Gastrocnemius medialis (tissue), 4 donors: ENCODE measurements around the gene SETBP1.

Experiments
- CTCF ChIP-seq, 5 experiments: fragments of 450-650 bp in 3 of 5; fragments of 200-600 bp in 2 of 5; sonication (generic) in 2 of 5; IDR thresholded peaks in 4 of 5; conservative IDR thresholded peaks in 1 of 5; 1 replicate in 4 of 5; 2 replicates in 1 of 5; pipeline ENCODE4 v1.5.1; 2016 to 2019; ENCODE audit warnings: antibody characterized with exemption in 5 of 5, mild to moderate bottlenecking in 3 of 5, moderate library complexity in 3 of 5
- POLR2A ChIP-seq, 2 donors: fragments of 450-650 bp; IDR thresholded peaks; one replicate each; pipeline ENCODE4 v1.6.1; 2017; ENCODE audit warnings: antibody characterized with exemption in 2 of 2, mild to moderate bottlenecking in 2 of 2, moderate library complexity in 2 of 2

DNA sequence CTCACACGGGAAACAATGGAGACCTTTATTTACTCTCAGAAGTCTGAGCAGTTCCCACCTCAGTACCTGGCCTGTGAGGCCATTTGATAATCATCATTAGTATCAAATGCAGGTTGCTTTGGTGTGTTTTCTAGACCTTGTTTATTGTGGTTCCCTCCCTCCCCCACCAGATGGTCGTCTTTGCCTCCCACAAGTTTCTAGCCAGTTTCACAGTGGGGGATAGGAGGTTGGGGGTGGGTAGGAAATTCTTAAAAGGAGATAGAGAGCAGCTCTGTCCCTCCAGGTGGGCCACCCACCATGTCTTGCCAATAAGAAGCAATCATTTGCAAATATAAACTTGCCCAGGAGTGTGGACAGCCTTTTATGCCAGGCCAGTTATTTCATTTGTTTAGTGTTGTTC, 31.3 kb downstream of the SETBP1 start:
- TF ChIP-seq POLR2A (IDR thresholded peaks at IDR 0.05) = no peak
- no peak for TF ChIP-seq CTCF (IDR thresholded peaks at IDR 0.05 in 4 of 5, conservative IDR thresholded peaks at IDR 0.05 in 1 of 5)
